Measurements from ENCODE around the gene HSPA1A. TPM values are rescaled to one million over a fixed set of nuclear protein-coding genes. Genes with fewer than 3 reads are reported as not detected.
"Not testable (repeated sequence)": the region's sequence is repeated elsewhere in the genome, so short reads cannot be mapped to it uniquely, and the experiment has no call there.

The HSPA1A gene
- total RNA-seq, 2 donors from 2014 or later: 157 to 187 TPM

DNA sequence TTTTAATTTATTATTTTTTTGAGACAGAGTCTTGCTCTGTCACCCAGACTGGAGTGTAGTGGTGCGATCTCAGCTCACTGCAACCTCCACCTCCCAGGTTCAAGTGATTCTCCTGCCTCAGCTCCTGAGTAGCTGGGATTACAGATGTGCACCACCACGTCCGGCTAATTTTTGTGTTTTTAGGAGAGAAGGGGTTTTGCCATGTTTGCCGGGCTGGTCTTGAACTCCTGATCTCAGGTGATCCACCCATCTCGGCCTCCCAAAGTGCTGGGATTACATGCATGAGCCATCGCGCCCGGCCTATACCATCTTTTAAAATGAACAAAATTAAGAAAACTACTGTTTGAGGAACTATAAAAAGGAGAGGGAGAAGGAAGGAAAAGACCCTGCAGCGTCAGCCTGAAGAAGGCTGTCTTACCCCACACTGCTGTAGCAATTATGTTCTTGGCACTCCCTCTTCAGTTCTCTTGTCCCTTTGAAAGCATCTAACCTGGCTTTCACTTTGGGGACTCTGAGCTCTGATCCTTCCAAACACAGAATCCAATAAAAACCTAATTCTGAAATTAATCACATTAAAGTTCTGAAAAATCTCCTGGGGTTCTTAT lies 8.4 kb downstream of the HSPA1A start:
- DNase-seq (ENCODE audit: low spot score); intact Hi-C loops (cut with DNase I): not testable (repeated sequence)

DNA sequence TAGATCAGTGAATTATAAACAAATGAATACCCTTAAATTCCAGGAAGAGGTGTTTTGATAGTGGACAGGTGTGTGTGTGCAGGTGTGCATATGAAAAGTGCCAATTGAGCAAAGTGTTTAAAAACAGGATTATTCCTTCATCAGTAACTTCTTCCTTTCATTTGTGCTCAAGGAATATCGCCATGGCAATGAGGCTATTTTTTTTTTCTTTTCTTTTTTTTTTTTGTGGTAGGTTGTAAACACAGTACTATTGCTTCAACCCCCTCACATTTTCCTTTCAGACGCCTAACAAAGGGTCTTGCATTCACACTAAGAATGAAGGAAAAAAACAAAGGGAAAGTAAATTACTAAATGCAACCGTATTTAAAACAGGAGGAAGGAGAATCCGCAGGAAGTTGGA lies 10.2 kb downstream of the HSPA1A start:
- intact Hi-C loops (cut with DNase I): no loop called here
- no peak for DNase-seq (ENCODE audit: low spot score)

DNA sequence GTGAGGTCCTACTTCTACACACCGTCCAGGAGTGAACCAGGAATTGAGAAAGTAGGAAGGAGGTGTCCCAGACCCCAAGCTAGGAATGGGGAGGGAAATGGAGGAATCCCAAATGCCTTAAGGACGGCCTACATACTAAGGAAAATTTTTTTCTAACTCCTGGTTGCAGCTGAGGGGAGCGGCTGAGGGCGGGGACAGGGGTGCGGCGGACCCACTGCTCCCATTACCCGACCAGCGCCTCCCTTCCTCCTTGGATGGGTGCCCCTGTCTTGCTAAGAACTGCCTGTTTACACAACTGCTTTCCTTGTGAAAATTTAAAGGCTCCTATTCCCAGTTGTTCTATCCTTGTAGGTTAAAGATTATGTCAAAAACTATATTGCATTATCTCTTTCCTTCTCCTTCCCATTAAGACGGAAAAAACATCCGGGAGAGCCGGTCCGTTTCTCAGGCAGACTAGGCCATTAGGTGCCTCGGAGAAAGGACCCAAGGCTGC lies 11.5 kb downstream of the HSPA1A start:
- intact Hi-C loops (cut with DNase I): no loop called here
- DNase-seq (ENCODE audit: low spot score): peak; percentile 96

DNA sequence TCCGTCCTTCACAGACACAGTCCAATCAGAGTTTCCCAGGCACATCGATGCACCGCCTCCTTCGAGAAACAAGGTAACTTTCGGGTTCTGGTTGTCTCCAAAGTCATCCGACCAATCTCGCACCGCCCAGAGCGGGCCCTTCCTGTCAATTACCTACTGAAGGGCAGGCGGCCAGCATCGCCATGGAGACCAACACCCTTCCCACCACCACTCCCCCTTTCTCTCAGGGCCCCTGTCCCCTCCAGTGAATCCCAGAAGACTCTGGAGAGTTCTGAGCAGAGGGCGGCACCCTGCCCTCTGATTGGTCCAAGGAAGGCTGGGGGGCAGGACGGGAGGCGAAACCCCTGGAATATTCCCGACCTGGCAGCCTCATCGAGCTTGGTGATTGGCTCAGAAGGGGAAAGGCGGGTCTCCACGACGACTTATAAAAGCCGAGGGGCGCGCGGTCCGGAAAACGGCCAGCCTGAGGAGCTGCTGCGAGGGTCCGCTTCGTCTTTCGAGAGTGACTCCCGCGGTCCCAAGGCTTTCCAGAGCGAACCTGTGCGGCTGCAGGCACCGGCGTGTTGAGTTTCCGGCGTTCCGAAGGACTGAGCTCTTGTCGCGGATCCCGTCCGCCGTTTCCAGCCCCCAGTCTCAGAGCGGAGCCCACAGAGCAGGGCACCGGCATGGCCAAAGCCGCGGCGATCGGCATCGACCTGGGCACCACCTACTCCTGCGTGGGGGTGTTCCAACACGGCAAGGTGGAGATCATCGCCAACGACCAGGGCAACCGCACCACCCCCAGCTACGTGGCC lies 12.1 kb downstream of the HSPA1A start, which contains the start of gene HSPA1B:
Gene HSPA1B (plus strand): TSS at position 453 of the 794 bp plus-strand sequence. CDS start 213 bp downstream, at position 666.
- peak; percentile 99 for DNase-seq (ENCODE audit: low spot score)
- intact Hi-C loops (cut with DNase I): no loop called here

- intact Hi-C loops (cut with DNase I): loop anchor here (5.0 to 10.0 kb wide), 3 partner anchors 62 to 147 kb away; partner anchors contain the start of gene LY6G5C (in 2 of the 2)
- peak; percentile 72 for DNase-seq (ENCODE audit: low spot score)
Observed at GRCh38 chr6:31829633-31830283, 14.4 kb downstream of the HSPA1A start.

DNA sequence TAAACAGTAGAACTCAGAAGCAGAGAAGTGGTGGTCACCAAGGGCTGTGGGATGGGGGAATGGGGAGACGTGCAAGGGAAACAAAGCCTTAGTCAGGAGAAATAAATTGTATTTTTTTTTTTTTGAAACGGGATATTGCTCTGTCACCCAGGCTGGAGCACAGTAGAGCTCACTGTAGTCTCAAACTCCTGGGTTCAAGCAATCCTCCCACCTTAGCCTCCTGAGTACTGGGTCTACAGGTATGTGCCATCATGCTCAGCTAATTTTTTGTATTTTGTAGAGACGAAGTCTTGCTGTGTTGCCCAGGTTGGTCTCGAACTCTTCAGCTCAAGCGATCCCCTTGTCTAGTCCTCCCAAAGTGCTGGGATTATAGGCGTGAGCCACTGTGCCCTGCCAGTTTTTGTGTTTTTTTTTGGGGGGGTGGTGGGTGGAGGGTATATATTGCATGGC lies 15.6 kb downstream of the HSPA1A start:
- intact Hi-C loops (cut with DNase I): loop anchor here (5.0 to 10.0 kb wide), 3 partner anchors 64 to 149 kb away; partner anchors contain the start of gene LY6G5C (in 2 of the 2)
- no peak for DNase-seq (ENCODE audit: low spot score)

GRCh38 chr6:31831350-31832215 lies 16.2 kb downstream of the HSPA1A start:
- intact Hi-C loops (cut with DNase I): loop anchor here (5.0 to 10.0 kb wide), 3 partner anchors 64 to 149 kb away; partner anchors contain the start of gene LY6G5C (in 2 of the 2)

GRCh38 chr6:31834367-31835250 lies 19.3 kb downstream of the HSPA1A start:
- DNase-seq (ENCODE audit: low spot score): peak; percentile 95
- intact Hi-C loops (cut with DNase I): loop anchor here (5.0 to 10.0 kb wide), 3 partner anchors 67 to 152 kb away; partner anchors contain the start of gene LY6G5C (in 2 of the 2)

More at GRCh38 chr6:31831350-31832215, 16.2 kb downstream of the HSPA1A start:
- DNase-seq (ENCODE audit: low spot score): no peak

DNA sequence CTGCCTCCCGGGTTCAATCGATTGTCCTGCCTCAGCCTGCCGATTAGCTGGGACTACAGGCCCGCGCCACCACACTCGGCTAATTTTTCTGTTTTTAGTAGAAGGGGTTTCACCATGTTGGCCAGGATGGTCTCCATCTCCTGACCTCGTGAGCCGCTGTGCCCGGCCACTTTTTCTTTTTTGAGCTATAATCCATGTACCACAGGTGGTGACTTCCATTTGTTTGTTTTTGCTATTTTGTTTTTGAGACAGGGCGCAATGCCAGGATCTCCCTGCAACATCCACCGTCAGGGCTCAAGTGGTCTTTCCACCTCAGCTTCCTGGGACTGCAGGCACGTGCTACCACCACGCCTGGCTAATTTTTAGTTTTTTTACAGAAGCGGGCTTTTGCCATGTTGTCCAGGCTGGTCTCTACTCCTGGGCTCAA lies 20.7 kb downstream of the HSPA1A start:
- intact Hi-C loops (cut with DNase I): loop anchor here in 1 of 2 donors (10.0 kb wide), 1 partner anchor 151 kb away; the partner anchor contains the start of gene LY6G5C
- peak; percentile 74 for DNase-seq (ENCODE audit: low spot score)

DNA sequence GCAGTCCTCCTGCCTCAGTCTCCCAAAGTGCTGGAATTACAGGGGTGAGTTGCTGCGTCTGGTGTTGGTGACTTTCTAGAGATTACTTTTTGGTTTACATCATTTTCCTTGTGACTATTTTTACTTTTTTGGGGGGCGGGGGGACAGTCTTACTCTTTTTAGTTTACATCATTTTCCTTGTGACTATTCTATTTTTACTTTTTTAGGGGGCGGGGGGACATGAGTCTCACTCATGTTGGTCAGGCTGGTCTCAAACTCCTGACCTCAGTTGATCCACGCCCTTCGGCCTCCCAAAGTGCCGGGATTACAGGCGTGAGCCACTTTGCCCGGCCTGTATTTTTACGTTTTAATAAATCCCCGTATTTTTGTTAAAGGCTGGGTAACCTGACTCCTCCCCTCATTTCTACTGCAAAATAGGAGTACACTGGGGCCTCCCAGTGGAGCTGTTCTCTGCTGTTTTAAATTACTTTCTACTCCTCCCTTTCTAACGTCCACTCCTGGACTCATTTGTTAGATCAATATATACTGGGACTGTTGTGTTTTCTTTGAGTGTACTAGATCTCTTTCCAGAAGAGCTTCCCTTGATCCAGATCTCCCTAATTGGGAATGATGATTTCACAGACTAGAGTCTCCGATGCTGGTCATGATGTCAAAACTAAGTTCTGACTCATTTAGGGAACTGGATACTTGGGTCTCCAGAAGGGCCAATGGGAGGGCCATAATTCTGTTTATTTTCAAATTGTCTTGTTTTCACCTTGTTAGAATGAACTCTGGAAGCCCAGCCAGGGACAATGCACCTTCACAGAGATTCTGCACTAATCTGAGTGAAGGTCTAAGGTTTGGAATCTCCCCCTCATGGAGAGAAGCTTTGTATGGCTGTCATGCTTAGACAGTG lies 21.4 kb downstream of the HSPA1A start:
- DNase-seq (ENCODE audit: low spot score): peak; percentile 69
- intact Hi-C loops (cut with DNase I): loop anchor here in 1 of 2 donors (10.0 kb wide), 1 partner anchor 152 kb away; the partner anchor contains the start of gene LY6G5C

GRCh38 chr6:31837369-31838113 lies 22.2 kb downstream of the HSPA1A start:
- DNase-seq (ENCODE audit: low spot score): peak; percentile 20
- intact Hi-C loops (cut with DNase I): loop anchor here in 1 of 2 donors (10.0 kb wide), 1 partner anchor 153 kb away; the partner anchor contains the start of gene LY6G5C

DNA sequence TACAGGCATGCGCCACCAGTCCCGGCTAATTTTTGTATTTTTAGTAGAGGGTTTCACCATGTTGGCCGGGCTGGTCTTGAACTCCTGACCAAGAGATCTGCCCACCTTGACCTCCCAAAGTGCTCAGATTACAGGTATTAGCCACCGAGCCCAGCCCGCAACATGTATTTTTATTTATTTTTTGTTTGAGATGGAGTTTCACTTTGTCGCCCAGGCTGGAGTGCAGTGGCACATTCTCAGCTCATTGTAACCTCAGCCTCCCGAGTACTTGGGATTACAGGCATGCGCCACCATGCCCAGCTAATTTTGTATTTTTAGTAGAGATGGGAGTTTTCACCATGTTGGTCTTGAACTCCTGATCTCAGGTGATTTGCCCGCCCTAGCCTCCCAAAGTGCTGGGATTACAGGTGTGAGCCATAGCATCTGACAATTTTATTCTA lies 22.8 kb downstream of the HSPA1A start:
- DNase-seq (ENCODE audit: low spot score): peak; percentile 38
- intact Hi-C loops (cut with DNase I): loop anchor here in 1 of 2 donors (10.0 kb wide), 1 partner anchor 153 kb away; the partner anchor contains the start of gene LY6G5C

- intact Hi-C loops (cut with DNase I): loop anchor here in 1 of 2 donors (10.0 kb wide), 1 partner anchor 154 kb away; the partner anchor contains the start of gene LY6G5C
- peak; percentile 30 for DNase-seq (ENCODE audit: low spot score)
Observed at GRCh38 chr6:31838968-31839367, 23.6 kb downstream of the HSPA1A start.

DNA sequence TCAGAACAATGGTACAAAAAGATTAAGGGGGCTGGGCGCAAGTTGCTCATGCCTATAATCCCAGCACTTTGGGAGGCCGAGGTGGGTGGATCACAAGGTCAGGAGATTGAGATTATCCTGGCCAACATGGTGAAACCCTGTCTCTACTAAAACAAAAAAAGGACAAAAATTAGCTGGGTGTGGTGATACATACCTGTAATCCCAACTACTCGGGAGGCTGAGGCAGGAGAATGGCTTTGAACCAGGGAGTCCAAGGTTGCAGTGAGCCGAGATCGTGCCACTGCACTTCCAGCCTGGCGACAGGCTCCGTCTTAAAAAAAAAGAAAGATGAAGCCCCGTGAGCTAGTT lies 24.4 kb downstream of the HSPA1A start:
- peak; percentile 30 for DNase-seq (ENCODE audit: low spot score)
- intact Hi-C loops (cut with DNase I): loop anchor here in 1 of 2 donors (10.0 kb wide), 1 partner anchor 155 kb away; the partner anchor contains the start of gene LY6G5C

DNA sequence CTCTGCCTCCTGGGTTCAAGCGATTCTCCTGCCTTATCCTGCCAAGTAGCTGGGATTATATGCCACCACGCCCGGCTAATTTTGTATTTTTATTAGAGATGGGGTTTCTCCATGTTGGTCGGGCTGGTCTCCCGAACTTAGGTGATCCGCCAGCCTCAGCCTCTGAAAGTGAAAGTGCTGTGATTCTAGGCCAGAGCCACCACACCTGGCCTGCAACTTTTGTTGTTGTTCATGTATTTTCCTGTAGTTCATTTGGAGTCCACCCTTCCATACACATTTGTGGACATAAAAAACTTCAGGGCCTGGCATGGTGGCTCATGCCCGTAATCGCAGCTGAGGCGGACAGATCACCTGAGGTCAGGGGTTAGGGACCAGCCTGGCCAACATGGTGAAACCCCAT lies 26.7 kb downstream of the HSPA1A start:
- intact Hi-C loops (cut with DNase I): no loop called here
- peak; percentile 31 for DNase-seq (ENCODE audit: low spot score)

All from posterior vena cava (tissue), 2 donors.